K562 (cell line): Measurements from ENCODE around the gene NACC1. TPM values are rescaled to one million over a fixed set of nuclear protein-coding genes. Genes with fewer than 3 reads are reported as not detected.
A peak's percentile ranks its signal among the peaks of the same experiment; 100 is the strongest.

Experiments used
- ARHGAP35 ChIP-seq: fragments of 450-650 bp; IDR thresholded peaks from 2 replicates; pipeline ENCODE4 v1.6.1; 2018; ENCODE audit not compliant: partially characterized antibody
- FOXJ3 ChIP-seq: sonication (generic); formaldehyde crosslinking; IDR thresholded peaks from 2 replicates; pipeline ENCODE4 v1.4.0; 2020; ENCODE audit warnings: mild to moderate bottlenecking, missing genetic modification reagents
- MCM5 ChIP-seq: fragments of 450-650 bp; IDR thresholded peaks from 2 replicates; pipeline ENCODE4 v1.6.1; 2016; ENCODE audit warnings: low read depth
- MECOM ChIP-seq: fragments of 250-450 bp; sonication (Bioruptor Pico); IDR thresholded peaks from 2 replicates; pipeline ENCODE4 v1.8.0; 2022; ENCODE audit warnings: inconsistent platforms
- PTTG1 ChIP-seq: fragments of 450-650 bp; IDR thresholded peaks from 2 replicates; pipeline ENCODE4 v1.6.1; 2016; ENCODE audit warnings: low read depth, mild to moderate bottlenecking, missing genetic modification characterization, missing compliant biosample characterization
- RBM17 ChIP-seq: fragments of 200-400 bp; formaldehyde crosslinking; IDR thresholded peaks from 2 replicates; pipeline ENCODE4 v1.6.1; 2017; ENCODE audit warnings: low read depth, mild to moderate bottlenecking, low read length, borderline replicate concordance
- RBM39 ChIP-seq: fragments of 200-400 bp; formaldehyde crosslinking; optimal IDR thresholded peaks from 2 replicates; pipeline ENCODE3; 2018; ENCODE audit warnings: low read depth, low read length
- TAF7 ChIP-seq: fragments of 450-650 bp; IDR thresholded peaks from 2 replicates; pipeline ENCODE4 v1.6.1; 2016; ENCODE audit warnings: missing genetic modification characterization, missing compliant biosample characterization
- ZNF175 ChIP-seq: fragments of 200-800 bp; sonication (Bioruptor generic); IDR thresholded peaks from 2 replicates; pipeline ENCODE4 v1.6.1; 2016; ENCODE audit warnings: low read depth, mild to moderate bottlenecking, missing genetic modification characterization, missing compliant biosample characterization
- ZNF311 ChIP-seq: fragments of 250-450 bp; sonication (Bioruptor Pico); IDR thresholded peaks from 2 replicates; pipeline ENCODE4 v1.4.0; 2020; ENCODE audit warnings: mild to moderate bottlenecking, moderate library complexity
- ZNF316 ChIP-seq: fragments of 450-650 bp; IDR thresholded peaks from 2 replicates; pipeline ENCODE4 v1.6.1; 2016
- ZNF347 ChIP-seq: fragments of 450-650 bp; formaldehyde crosslinking; IDR thresholded peaks from 2 replicates; pipeline ENCODE4 v1.4.0; 2020; ENCODE audit warnings: low read depth, mild to moderate bottlenecking, moderate library complexity
- ZNF354B ChIP-seq: fragments of 250-450 bp; sonication (Bioruptor Pico); IDR thresholded peaks from 2 replicates; pipeline ENCODE4 v1.4.0; 2020
- polyA plus RNA-seq, 8 experiments: library from polyadenylated mRNA; depleted of rRNA in 4 of 8; stranded (reverse) in 5 of 8; unstranded in 3 of 8; fragments of >200 nt; fragmentation: Nextera tagmentation in 2 of 8; fragmentation: Illumina TruSeq in 1 of 8; extraction: Ambion mirVana in 2 of 8; extraction: Trizol in 1 of 8; gene quantifications; 2 replicates each; pipeline versions ENCODE4 v1.2.1 to v1.2.3, GENCODE V29; 2011 to 2014; ENCODE audit warnings: inconsistent platforms in 1 of 8, missing spikeins in 1 of 8
- total RNA-seq, 7 experiments: library from RNA; depleted of rRNA in 6 of 7; stranded (reverse); fragments of >200 nt in 6 of 7; fragmentation: Illumina TruSeq in 2 of 7; extraction: Trizol in 2 of 7; gene quantifications; 2 replicates each; pipeline versions ENCODE4 v1.2.1 to v1.2.3, GENCODE V29; 2011 to 2021; ENCODE audit warnings: low replicate concordance in 1 of 7
- TF ChIP-seq, protein P1 (sequence below): fragments of 450-650 bp; conservative IDR thresholded peaks from 2 replicates; pipeline ENCODE4 v1.6.1; 2016; ENCODE audit warnings: missing genetic modification characterization, low read depth, mild to moderate bottlenecking, control low read depth, missing compliant biosample characterization
- TF ChIP-seq, protein P2 (sequence below): sonication (generic); IDR thresholded peaks from 2 replicates; pipeline ENCODE4 v1.6.1; 2016
- TF ChIP-seq, protein P3 (sequence below): fragments of 450-650 bp; IDR thresholded peaks from 2 replicates; pipeline ENCODE4 v1.6.1; 2017; ENCODE audit warnings: antibody characterized with exemption

The NACC1 gene
- total and polyA plus RNA-seq, 9 of the 15 experiments (the other 6 are each of a cell fraction or from before 2014, with no cell fraction given), result 0.04 to 96.6 (median 25.8) TPM

DNA sequence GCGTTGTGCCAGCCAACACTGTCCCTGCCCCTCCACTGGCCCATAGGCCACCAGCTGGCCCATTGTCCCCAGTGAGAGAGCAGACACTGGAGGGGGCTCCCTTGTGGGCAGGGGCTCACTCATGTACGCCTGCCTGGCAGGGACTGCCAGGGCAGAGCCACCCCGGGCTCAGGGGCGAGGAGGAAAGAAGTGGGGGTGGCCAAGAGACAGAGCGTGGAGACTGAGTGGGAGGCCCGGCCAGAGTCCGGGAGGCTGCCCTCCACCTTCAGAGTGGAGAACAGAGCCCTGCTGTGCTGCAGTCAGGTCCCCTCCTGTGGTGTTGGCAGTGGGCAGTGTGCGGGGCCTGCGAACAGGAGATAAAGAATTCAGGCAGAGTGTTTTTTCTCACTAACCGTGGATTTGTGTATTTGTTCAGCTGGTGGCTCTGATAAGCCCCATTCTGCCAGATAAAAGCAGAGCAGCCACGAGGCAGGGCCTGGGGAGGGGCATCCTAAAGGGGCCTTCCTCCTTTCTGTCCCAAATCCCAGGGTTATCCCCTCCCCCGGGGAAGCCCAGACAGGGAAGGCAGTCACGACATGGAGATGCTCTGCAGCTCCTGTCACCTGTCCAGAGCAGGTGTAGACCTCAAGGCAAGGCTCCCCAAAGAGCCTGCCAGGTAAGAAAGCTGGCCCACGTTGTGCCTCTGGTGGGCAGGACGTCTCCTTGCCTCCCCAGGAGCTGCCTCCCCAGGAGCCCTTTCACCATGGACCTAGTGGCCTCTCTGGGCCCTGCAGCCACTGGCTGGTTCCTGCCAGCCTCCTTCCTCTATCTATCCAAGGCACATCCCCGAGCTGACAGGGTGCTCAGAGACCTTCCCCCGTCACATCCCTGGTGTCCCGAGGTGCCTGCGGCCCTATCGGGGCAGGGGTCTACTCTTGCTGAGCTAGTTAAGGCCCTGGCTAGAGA lies 48.4 kb upstream of the NACC1 start (continued):
- TF ChIP-seq, protein P1, sequence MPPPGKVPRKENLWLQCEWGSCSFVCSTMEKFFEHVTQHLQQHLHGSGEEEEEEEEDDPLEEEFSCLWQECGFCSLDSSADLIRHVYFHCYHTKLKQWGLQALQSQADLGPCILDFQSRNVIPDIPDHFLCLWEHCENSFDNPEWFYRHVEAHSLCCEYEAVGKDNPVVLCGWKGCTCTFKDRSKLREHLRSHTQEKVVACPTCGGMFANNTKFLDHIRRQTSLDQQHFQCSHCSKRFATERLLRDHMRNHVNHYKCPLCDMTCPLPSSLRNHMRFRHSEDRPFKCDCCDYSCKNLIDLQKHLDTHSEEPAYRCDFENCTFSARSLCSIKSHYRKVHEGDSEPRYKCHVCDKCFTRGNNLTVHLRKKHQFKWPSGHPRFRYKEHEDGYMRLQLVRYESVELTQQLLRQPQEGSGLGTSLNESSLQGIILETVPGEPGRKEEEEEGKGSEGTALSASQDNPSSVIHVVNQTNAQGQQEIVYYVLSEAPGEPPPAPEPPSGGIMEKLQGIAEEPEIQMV (tag), result no peak
- no peak for TF ChIP-seq ZNF316
- TF ChIP-seq, protein P2, sequence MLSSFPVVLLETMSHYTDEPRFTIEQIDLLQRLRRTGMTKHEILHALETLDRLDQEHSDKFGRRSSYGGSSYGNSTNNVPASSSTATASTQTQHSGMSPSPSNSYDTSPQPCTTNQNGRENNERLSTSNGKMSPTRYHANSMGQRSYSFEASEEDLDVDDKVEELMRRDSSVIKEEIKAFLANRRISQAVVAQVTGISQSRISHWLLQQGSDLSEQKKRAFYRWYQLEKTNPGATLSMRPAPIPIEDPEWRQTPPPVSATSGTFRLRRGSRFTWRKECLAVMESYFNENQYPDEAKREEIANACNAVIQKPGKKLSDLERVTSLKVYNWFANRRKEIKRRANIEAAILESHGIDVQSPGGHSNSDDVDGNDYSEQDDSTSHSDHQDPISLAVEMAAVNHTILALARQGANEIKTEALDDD, result no peak
- peak; percentile 82 for TF ChIP-seq ZNF311 (CRISPR knock-in tag)
- no peak for TF ChIP-seq PTTG1
- TF ChIP-seq, protein P3, sequence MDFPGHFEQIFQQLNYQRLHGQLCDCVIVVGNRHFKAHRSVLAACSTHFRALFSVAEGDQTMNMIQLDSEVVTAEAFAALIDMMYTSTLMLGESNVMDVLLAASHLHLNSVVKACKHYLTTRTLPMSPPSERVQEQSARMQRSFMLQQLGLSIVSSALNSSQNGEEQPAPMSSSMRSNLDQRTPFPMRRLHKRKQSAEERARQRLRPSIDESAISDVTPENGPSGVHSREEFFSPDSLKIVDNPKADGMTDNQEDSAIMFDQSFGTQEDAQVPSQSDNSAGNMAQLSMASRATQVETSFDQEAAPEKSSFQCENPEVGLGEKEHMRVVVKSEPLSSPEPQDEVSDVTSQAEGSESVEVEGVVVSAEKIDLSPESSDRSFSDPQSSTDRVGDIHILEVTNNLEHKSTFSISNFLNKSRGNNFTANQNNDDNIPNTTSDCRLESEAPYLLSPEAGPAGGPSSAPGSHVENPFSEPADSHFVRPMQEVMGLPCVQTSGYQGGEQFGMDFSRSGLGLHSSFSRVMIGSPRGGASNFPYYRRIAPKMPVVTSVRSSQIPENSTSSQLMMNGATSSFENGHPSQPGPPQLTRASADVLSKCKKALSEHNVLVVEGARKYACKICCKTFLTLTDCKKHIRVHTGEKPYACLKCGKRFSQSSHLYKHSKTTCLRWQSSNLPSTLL, result no peak
- no peak for TF ChIP-seq RBM17
- TF ChIP-seq TAF7 (tag), result no peak
- TF ChIP-seq ARHGAP35, result peak; percentile 61
- TF ChIP-seq MECOM, result no peak
- no peak for TF ChIP-seq ZNF347 (CRISPR knock-in tag)
- no peak for TF ChIP-seq MCM5
- no peak for TF ChIP-seq FOXJ3 (CRISPR knock-in tag)
- TF ChIP-seq ZNF175, result peak; percentile 90
- no peak for TF ChIP-seq RBM39
- no peak for TF ChIP-seq ZNF354B (CRISPR knock-in tag)
